MM.1S (cell line): ENCODE results near the gene C1QTNF5.
"Not testable (repeated sequence)": the region's sequence is repeated elsewhere in the genome, so short reads cannot be mapped to it uniquely, and the experiment has no call there.

Experiments used
- CTCF ChIP-seq: fragments of 300-600 bp; sonication (generic); IDR thresholded peaks from 2 replicates; pipeline ENCODE4 v1.5.1; 2016; ENCODE audit warnings: antibody characterized with exemption, low read length, mixed read lengths
- EZH2phosphoT487 ChIP-seq: fragments of 300-600 bp; sonication (generic); IDR thresholded peaks from 2 replicates; pipeline ENCODE4 v1.6.1; 2018; ENCODE audit warnings: antibody characterized with exemption, low read length

DNA sequence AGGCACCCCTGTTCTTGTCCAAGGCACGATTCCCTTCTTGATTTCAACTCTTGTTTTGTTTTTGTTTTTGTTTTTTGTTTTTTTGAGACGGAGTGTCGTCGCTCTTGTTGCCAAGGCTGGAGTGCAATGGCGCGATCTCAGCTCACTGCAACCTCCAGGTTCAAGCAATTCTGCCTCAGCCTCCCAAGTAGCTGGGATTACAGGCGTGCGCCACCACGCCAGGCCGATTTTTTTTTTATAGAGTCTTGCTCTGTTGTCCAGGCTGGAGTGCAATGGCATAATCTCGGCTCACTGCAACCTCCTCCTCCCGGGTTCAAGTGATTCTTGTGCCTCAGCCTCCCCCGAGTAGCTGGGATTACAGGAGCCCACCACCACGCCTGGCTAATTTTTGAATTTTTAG, 41.8 kb upstream of the C1QTNF5 start:
- not testable (repeated sequence) for TF ChIP-seq EZH2phosphoT487, CTCF
